Subcutaneous abdominal adipose tissue (tissue), 5 donors: ENCODE measurements around the gene MEP1A.

Experiments
- H3K27ac ChIP-seq: one replicate; pipeline ENCODE4 v1.7.0; 2013; ENCODE audit warnings: low read depth, mild to moderate bottlenecking, inconsistent platforms, low read length, moderate library complexity
- H3K27me3 ChIP-seq, 5 donors: one replicate each; pipeline ENCODE4 v1.7.0; 2013; ENCODE audit warnings: low read length in 5 of 5, inconsistent platforms in 1 of 5; ENCODE audit not compliant: control insufficient read depth in 5 of 5, insufficient read depth in 4 of 5
- H3K36me3 ChIP-seq, 5 donors: one replicate each; pipeline ENCODE4 v1.7.0; 2013; ENCODE audit warnings: low read length in 5 of 5; ENCODE audit not compliant: control insufficient read depth in 5 of 5, insufficient read depth in 5 of 5
- H3K4me1 ChIP-seq, 5 donors: one replicate each; pipeline ENCODE4 v1.7.0; 2013; ENCODE audit warnings: low read length in 5 of 5, mild to moderate bottlenecking in 3 of 5, moderate library complexity in 1 of 5; ENCODE audit not compliant: control insufficient read depth in 5 of 5, insufficient read depth in 5 of 5
- H3K4me3 ChIP-seq, 5 donors: one replicate each; pipeline ENCODE4 v1.7.0; 2013; ENCODE audit warnings: low read length in 5 of 5, low read depth in 1 of 5
- H3K9ac ChIP-seq, 5 donors: one replicate each; pipeline ENCODE4 v1.7.0; 2013; ENCODE audit warnings: low read length in 5 of 5, mild to moderate bottlenecking in 4 of 5, moderate library complexity in 3 of 5
- H3K9me3 ChIP-seq, 5 donors: one replicate each; pipeline ENCODE4 v1.7.0; 2013; ENCODE audit warnings: low read length in 5 of 5; ENCODE audit not compliant: control insufficient read depth in 5 of 5
- donor health status: healthy.
- donor health status: healthy.
- donor health status: healthy.
- donor health status: healthy.
- donor health status: healthy.

Gene MEP1A

GRCh38 chr6:46776070-46776712 lies 17.0 kb upstream of the MEP1A start:
- Histone ChIP-seq H3K4me3 (no peak overlapping the region), H3K27me3 (no peaks in the 10 kb centered on the region), H3K9me3 (no peaks in the 10 kb centered on the region), H3K9ac (no peak overlapping the region), H3K4me1 (peaks cover 2 to 23% (median 19%) of the 10 kb centered on the region in 5 donors), H3K27ac (no peak overlapping the region), H3K36me3 (no peaks in the 10 kb centered on the region)

GRCh38 chr6:46777476-46778346 lies 15.5 kb upstream of the MEP1A start:
- no peaks in the 10 kb centered on the region for H3K27me3 ChIP-seq
- H3K4me1 ChIP-seq, result peaks cover 2 to 15% (median 12%) of the 10 kb centered on the region in 5 donors
- H3K27ac ChIP-seq, result no peak overlapping the region
- no peaks in the 10 kb centered on the region for H3K36me3 ChIP-seq
- H3K9ac ChIP-seq, result no peak overlapping the region
- H3K4me3 ChIP-seq, result no peak overlapping the region
- H3K9me3 ChIP-seq, result no peaks in the 10 kb centered on the region

DNA sequence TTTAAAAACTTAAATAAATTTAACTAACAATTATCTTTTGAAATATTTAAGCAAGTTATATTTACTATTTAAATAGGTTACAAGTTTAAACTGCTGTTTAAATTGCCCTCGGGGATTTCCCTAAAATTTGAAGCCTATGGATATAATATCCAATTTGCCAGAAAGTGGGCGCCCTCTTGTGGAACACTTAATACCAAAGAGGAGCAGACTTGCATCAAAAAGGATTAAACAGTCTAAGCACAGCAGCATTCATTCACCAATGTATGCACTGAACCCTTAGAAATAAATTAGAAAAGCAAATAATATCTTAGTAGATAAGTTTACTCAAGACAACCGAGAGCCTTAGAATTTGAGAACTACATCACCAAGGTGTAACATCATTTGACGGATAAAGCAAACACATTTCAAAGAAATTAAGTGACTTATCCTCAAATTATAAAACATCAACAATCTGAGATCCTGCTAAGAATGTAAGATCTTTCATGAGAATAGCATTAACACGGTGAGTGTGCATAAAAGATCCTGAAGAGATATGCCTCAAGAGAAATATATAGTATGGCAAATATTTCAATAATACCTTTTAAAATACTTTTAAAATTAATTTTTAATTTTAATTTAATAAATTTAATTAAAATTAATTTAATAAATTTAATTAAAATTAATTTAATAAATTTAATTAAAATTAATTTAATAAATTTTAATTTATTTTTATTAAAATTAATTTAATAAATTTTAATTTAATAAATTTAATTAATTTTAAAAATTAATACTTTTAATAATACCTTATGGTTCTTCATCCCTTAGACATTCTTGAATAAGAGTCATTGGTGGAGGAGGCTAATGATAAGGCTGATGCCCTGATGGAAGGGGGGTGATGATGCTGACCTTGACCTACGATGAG lies 11.5 kb upstream of the MEP1A start:
- Histone ChIP-seq H3K4me1 (no peaks in the 10 kb centered on the region), H3K27ac (no peak overlapping the region), H3K36me3 (no peaks in the 10 kb centered on the region), H3K4me3 (no peak overlapping the region), H3K9me3 (no peaks in the 10 kb centered on the region), H3K9ac (no peak overlapping the region), H3K27me3 (no peaks in the 10 kb centered on the region)

- no peak overlapping the region for H3K27ac ChIP-seq
- no peak overlapping the region for H3K9ac ChIP-seq
- H3K36me3 ChIP-seq, result no peaks in the 10 kb centered on the region
- H3K9me3 ChIP-seq, result no peaks in the 10 kb centered on the region
- H3K27me3 ChIP-seq, result no peaks in the 10 kb centered on the region
- no peaks in the 10 kb centered on the region for H3K4me1 ChIP-seq
- H3K4me3 ChIP-seq, result no peak overlapping the region
These were observed 8.7 kb upstream of the MEP1A start for GRCh38 chr6:46784535-46784934.

DNA sequence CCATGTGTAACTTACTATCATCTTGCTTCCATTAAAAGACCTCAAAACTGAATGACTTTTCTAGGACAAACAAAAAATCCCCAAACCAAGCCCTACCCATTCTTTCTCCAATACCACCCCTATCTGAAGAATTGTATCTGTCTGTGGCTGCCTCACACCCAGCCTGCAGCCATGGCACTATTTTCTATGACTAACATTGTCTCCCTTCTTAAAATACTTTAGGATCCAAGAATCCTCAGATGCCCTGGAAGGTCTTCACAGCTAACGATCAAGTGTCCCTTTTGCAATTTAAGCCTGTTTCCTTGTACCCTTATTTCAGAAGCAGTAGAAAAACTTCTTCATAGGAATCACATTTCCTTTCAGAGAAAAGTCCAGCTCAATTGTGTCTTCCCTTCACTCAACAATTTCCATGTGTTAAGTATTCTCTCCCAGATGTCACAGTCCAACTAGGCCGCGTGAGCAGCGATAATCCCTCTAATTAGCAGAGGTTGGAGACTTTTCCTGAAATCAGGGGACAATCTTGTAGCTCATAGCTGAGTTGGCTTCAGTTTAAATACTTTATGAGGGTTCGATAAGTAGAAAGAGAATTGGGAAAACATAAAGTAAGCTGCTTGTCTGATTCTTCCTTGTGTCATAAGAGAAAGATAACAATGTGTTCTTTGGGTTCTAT lies 5.2 kb upstream of the MEP1A start:
- no peaks in the 10 kb centered on the region for H3K4me1 ChIP-seq
- H3K9me3 ChIP-seq, result no peaks in the 10 kb centered on the region
- no peak overlapping the region for H3K9ac ChIP-seq
- H3K4me3 ChIP-seq, result no peak overlapping the region
- H3K27me3 ChIP-seq, result no peaks in the 10 kb centered on the region
- no peak overlapping the region for H3K27ac ChIP-seq
- H3K36me3 ChIP-seq, result no peaks in the 10 kb centered on the region

- no peak overlapping the region for H3K27ac ChIP-seq
- H3K27me3 ChIP-seq, result no peaks in the 10 kb centered on the region
- no peak overlapping the region for H3K9ac ChIP-seq
- H3K36me3 ChIP-seq, result no peaks in the 10 kb centered on the region
- no peak overlapping the region for H3K4me3 ChIP-seq
- H3K9me3 ChIP-seq, result no peaks in the 10 kb centered on the region
- H3K4me1 ChIP-seq, result no peaks in the 10 kb centered on the region
These were observed 4.4 kb upstream of the MEP1A start for GRCh38 chr6:46788791-46789190.

- Histone ChIP-seq H3K36me3 (no peaks in the 10 kb centered on the region), H3K4me1 (no peaks in the 10 kb centered on the region), H3K4me3 (no peak overlapping the region), H3K9ac (no peak overlapping the region), H3K9me3 (no peaks in the 10 kb centered on the region), H3K27ac (no peak overlapping the region), H3K27me3 (no peaks in the 10 kb centered on the region)
These were observed 3.5 kb upstream of the MEP1A start for GRCh38 chr6:46789434-46790354.

GRCh38 chr6:46790355-46790874 lies 2.8 kb upstream of the MEP1A start:
- no peaks in the 10 kb centered on the region for H3K27me3 ChIP-seq
- H3K9me3 ChIP-seq, result no peaks in the 10 kb centered on the region
- H3K27ac ChIP-seq, result no peak overlapping the region
- H3K36me3 ChIP-seq, result no peaks in the 10 kb centered on the region
- H3K4me1 ChIP-seq, result no peaks in the 10 kb centered on the region
- H3K4me3 ChIP-seq, result no peak overlapping the region
- H3K9ac ChIP-seq, result no peak overlapping the region

- no peaks in the 10 kb centered on the region for H3K9me3 ChIP-seq
- no peak overlapping the region for H3K9ac ChIP-seq
- no peak overlapping the region for H3K27ac ChIP-seq
- no peaks in the 10 kb centered on the region for H3K36me3 ChIP-seq
- no peaks in the 10 kb centered on the region for H3K27me3 ChIP-seq
- no peaks in the 10 kb centered on the region for H3K4me1 ChIP-seq
- no peak overlapping the region for H3K4me3 ChIP-seq
These were observed 554 bp upstream of the MEP1A start for GRCh38 chr6:46792635-46793034.
